Endothelial cell of umbilical vein (primary cell): Measurements from ENCODE around the gene SULF2.

Experiments
- POLR2A ChIP-seq: IDR thresholded peaks from 2 replicates; pipeline ENCODE4 v1.6.1; 2012; ENCODE audit warnings: low read depth, mild to moderate bottlenecking, control low read depth, low read length
- POLR2AphosphoS5 ChIP-seq: IDR thresholded peaks from 2 replicates; pipeline ENCODE4 v1.6.1; 2012; ENCODE audit warnings: low read depth, mild to moderate bottlenecking, control low read depth, low read length, moderate library complexity; ENCODE audit not compliant: insufficient read depth
- TF ChIP-seq, protein P1 (sequence below), 2 donors: IDR thresholded peaks; 1 replicate in 1 of 2; 2 replicates in 1 of 2; pipeline ENCODE4 v1.5.1; 2011; ENCODE audit warnings: low read length in 2 of 2, mild to moderate bottlenecking in 2 of 2, moderate library complexity in 2 of 2, control low read depth in 1 of 2, inconsistent platforms in 1 of 2, low read depth in 1 of 2; ENCODE audit not compliant: insufficient read depth in 1 of 2; ENCODE audit errors: extremely low read depth in 1 of 2

GRCh38 chr20:47740121-47740861, 45.0 kb downstream of the SULF2 start:
- TF ChIP-seq, protein P1, sequence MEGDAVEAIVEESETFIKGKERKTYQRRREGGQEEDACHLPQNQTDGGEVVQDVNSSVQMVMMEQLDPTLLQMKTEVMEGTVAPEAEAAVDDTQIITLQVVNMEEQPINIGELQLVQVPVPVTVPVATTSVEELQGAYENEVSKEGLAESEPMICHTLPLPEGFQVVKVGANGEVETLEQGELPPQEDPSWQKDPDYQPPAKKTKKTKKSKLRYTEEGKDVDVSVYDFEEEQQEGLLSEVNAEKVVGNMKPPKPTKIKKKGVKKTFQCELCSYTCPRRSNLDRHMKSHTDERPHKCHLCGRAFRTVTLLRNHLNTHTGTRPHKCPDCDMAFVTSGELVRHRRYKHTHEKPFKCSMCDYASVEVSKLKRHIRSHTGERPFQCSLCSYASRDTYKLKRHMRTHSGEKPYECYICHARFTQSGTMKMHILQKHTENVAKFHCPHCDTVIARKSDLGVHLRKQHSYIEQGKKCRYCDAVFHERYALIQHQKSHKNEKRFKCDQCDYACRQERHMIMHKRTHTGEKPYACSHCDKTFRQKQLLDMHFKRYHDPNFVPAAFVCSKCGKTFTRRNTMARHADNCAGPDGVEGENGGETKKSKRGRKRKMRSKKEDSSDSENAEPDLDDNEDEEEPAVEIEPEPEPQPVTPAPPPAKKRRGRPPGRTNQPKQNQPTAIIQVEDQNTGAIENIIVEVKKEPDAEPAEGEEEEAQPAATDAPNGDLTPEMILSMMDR (IDR thresholded peaks at IDR 0.05; ENCODE audit: extremely low read depth in 1 of 2, insufficient read depth in 1 of 2, low read depth in 1 of 2, low read length in 2 of 2) = no peak
- no peak for TF ChIP-seq POLR2AphosphoS5
- TF ChIP-seq POLR2A = no peak
